Measurements from ENCODE around the gene CEMIP2.

The CEMIP2 gene

DNA sequence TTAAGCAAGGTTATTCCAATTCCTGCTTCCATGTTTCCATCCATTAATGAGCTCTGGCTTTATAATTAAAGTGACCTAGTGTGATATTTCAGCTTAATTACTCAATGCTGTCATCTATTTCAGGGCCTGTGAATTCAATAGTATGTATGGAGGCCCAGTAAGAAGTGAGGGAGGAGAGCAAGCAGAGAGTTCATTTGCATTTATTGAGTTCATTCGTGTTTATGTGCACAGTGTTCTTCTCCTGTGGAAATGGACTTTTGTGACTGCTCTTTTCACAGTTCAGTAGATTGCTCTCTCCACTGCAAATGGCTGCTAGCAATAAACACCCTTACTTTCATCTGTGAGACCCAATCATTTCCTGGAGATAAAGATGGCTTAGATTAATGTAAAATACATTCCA is 130.9 kb downstream of the CEMIP2 start:
- no peak for DNase-seq

GRCh38 chr9:71636143-71636839 is 132.0 kb downstream of the CEMIP2 start:
- no peak for DNase-seq

- DNase-seq = no peak
These were observed 133.6 kb downstream of the CEMIP2 start for GRCh38 chr9:71634752-71635151.

All from NCI-H1436 treated with DMSO at 0.1 percent for 48 hours (cell line).